Thymus (tissue), 11 donors: ENCODE measurements around the gene TEPSIN. TPM values are rescaled to one million over a fixed set of nuclear protein-coding genes. Genes with fewer than 3 reads are reported as not detected.

Experiments used
- DNase-seq, 9 donors: peaks; one replicate each; pipeline ENCODE4 v3.0.0-alpha.2; 2013; ENCODE audit warnings: low spot score in 9 of 9, low read depth in 6 of 9, missing footprints in 1 of 9
- H3K27ac ChIP-seq, 2 donors: one replicate each; pipeline ENCODE4 v1.5.1; 2013; ENCODE audit warnings: control low read depth in 1 of 2, low read depth in 1 of 2, low read length in 1 of 2, mild to moderate bottlenecking in 1 of 2, moderate library complexity in 1 of 2
- H3K27me3 ChIP-seq, 2 donors: one replicate each; pipeline ENCODE4 v1.5.1; 2013; ENCODE audit warnings: low read length in 1 of 2; ENCODE audit not compliant: control insufficient read depth in 2 of 2, insufficient read depth in 1 of 2
- H3K36me3 ChIP-seq, 2 donors: one replicate each; pipeline ENCODE4 v1.5.1; 2013; ENCODE audit warnings: low read length in 1 of 2, mild to moderate bottlenecking in 1 of 2, moderate library complexity in 1 of 2; ENCODE audit not compliant: control insufficient read depth in 2 of 2, insufficient read depth in 2 of 2
- H3K4me1 ChIP-seq, 2 donors: one replicate each; pipeline ENCODE4 v1.5.1; 2013; ENCODE audit warnings: low read length in 2 of 2; ENCODE audit not compliant: control insufficient read depth in 2 of 2, insufficient read depth in 2 of 2
- H3K4me3 ChIP-seq, 2 donors: one replicate each; pipeline ENCODE4 v1.5.1; 2013; ENCODE audit warnings: low read length in 2 of 2, control low read depth in 1 of 2, mild to moderate bottlenecking in 1 of 2
- H3K9me3 ChIP-seq, 2 donors: one replicate each; pipeline ENCODE4 v1.5.1; 2013; ENCODE audit warnings: low read length in 1 of 2, mild to moderate bottlenecking in 1 of 2; ENCODE audit not compliant: control insufficient read depth in 2 of 2, insufficient read depth in 1 of 2
- WGBS: extraction: QIAGEN DNeasy Blood & Tissue Kit; methylation state at CpG from one replicate; pipeline ENCODE4 v1.1.7; 2013; 5-methylcytosine and 5-hydroxymethylcytosine counted together
- polyA plus RNA-seq: library from polyadenylated mRNA; stranded (reverse); fragments of 200-250 nt; gene quantifications from one replicate; pipeline ENCODE4 v1.2.3, GENCODE V29; 2013
- total RNA-seq: library from RNA; stranded (reverse); fragments of 120-200 nt; gene quantifications from one replicate; pipeline ENCODE4 v1.2.4, GENCODE V29; 2013
- donor health status: healthy.

Gene TEPSIN
- total and polyA plus RNA-seq, 2 donors = 13.3 to 85.3 TPM

- DNase-seq = no peak
- H3K9me3 ChIP-seq = peaks cover 0 to 9% of the 10 kb centered on the region in 2 donors
Measured at GRCh38 chr17:81209141-81209540, 29.7 kb downstream of the TEPSIN start.

GRCh38 chr17:81208651-81209050 is 30.2 kb downstream of the TEPSIN start:
- Histone ChIP-seq H3K27ac (no peak overlapping the region), H3K9me3 (peaks cover 0 to 9% of the 10 kb centered on the region in 2 donors), H3K4me1 (no peaks in the 10 kb centered on the region), H3K27me3 (no peaks in the 10 kb centered on the region), H3K36me3 (peaks cover 15 to 22% of the 10 kb centered on the region in 2 donors), H3K4me3 (no peak overlapping the region)
- no peak for DNase-seq
- WGBS = 97% methylated on average over 10 of the region's 10 CpGs

More at GRCh38 chr17:81209141-81209540, 29.7 kb downstream of the TEPSIN start:
- Histone ChIP-seq H3K4me3 (no peak overlapping the region), H3K36me3 (peaks cover 11 to 20% of the 10 kb centered on the region in 2 donors), H3K4me1 (no peaks in the 10 kb centered on the region), H3K27ac (no peak overlapping the region), H3K27me3 (no peaks in the 10 kb centered on the region)
- WGBS = 98% methylated on average over 16 of the region's 16 CpGs

- 76% methylated on average over 21 of the region's 21 CpGs for WGBS
- no peaks in the 10 kb centered on the region for H3K4me1 ChIP-seq
- no peak overlapping the region for H3K4me3 ChIP-seq
- no peak overlapping the region for H3K27ac ChIP-seq
- peaks cover 16 to 29% of the 10 kb centered on the region in 2 donors for H3K36me3 ChIP-seq
- no peaks in the 10 kb centered on the region for H3K27me3 ChIP-seq
- H3K9me3 ChIP-seq = peaks cover 0 to 9% of the 10 kb centered on the region in 2 donors
- DNase-seq = peak in 1 of 9 donors; percentile 20
Measured at GRCh38 chr17:81207610-81208581, 31.0 kb downstream of the TEPSIN start.

GRCh38 chr17:81206657-81207056 is 32.2 kb downstream of the TEPSIN start:
- Histone ChIP-seq H3K4me3 (no peak overlapping the region), H3K27ac (no peak overlapping the region), H3K9me3 (peaks cover 0 to 9% of the 10 kb centered on the region in 2 donors), H3K36me3 (peaks cover 16 to 35% of the 10 kb centered on the region in 2 donors), H3K4me1 (no peaks in the 10 kb centered on the region), H3K27me3 (no peaks in the 10 kb centered on the region)
- WGBS = 97% methylated on average over 12 of the region's 12 CpGs
- DNase-seq = no peak

GRCh38 chr17:81206166-81206565 is 32.7 kb downstream of the TEPSIN start:
- Histone ChIP-seq H3K27ac (no peak overlapping the region), H3K4me1 (no peaks in the 10 kb centered on the region), H3K36me3 (peaks cover 18 to 35% of the 10 kb centered on the region in 2 donors), H3K4me3 (no peak overlapping the region), H3K27me3 (no peaks in the 10 kb centered on the region), H3K9me3 (peaks cover 0 to 9% of the 10 kb centered on the region in 2 donors)
- no peak for DNase-seq
- 95% methylated on average over 4 of the region's 4 CpGs for WGBS

GRCh38 chr17:81204578-81204977 is 34.3 kb downstream of the TEPSIN start:
- WGBS = 91% methylated on average over 10 of the region's 10 CpGs
- no peaks in the 10 kb centered on the region for H3K4me1 ChIP-seq
- peaks cover 0 to 9% of the 10 kb centered on the region in 2 donors for H3K9me3 ChIP-seq
- H3K4me3 ChIP-seq = no peak overlapping the region
- DNase-seq = no peak
- peaks cover 25 to 40% of the 10 kb centered on the region in 2 donors for H3K36me3 ChIP-seq
- H3K27me3 ChIP-seq = no peaks in the 10 kb centered on the region
- no peak overlapping the region for H3K27ac ChIP-seq

GRCh38 chr17:81203136-81203535 is 35.7 kb downstream of the TEPSIN start:
- Histone ChIP-seq H3K27ac (no peak overlapping the region), H3K27me3 (no peaks in the 10 kb centered on the region), H3K36me3 (peaks cover 32 to 48% of the 10 kb centered on the region in 2 donors), H3K9me3 (peaks cover 0 to 9% of the 10 kb centered on the region in 2 donors), H3K4me3 (no peak overlapping the region), H3K4me1 (no peaks in the 10 kb centered on the region)
- DNase-seq = no peak
- WGBS = 96% methylated on average over 20 of the region's 20 CpGs

GRCh38 chr17:81202318-81202717 is 36.5 kb downstream of the TEPSIN start:
- H3K9me3 ChIP-seq = peaks cover 0 to 9% of the 10 kb centered on the region in 2 donors
- no peaks in the 10 kb centered on the region for H3K4me1 ChIP-seq
- DNase-seq = no peak
- peaks cover 35 to 51% of the 10 kb centered on the region in 2 donors for H3K36me3 ChIP-seq
- no peak overlapping the region for H3K4me3 ChIP-seq
- no peak overlapping the region for H3K27ac ChIP-seq
- WGBS = 98% methylated on average over 10 of the region's 10 CpGs
- H3K27me3 ChIP-seq = no peaks in the 10 kb centered on the region
